ENCODE results near the gene VPS33B.
A peak's percentile ranks its signal among the peaks of the same experiment; 100 is the strongest.

VPS33B gene

GRCh38 chr15:91061230-91061629 lies 38.8 kb upstream of the VPS33B start:
- no peak for TF ChIP-seq CTCF (IDR thresholded peaks at IDR 0.05)

- peak; percentile 73 for TF ChIP-seq CTCF (IDR thresholded peaks at IDR 0.05)
Measured at GRCh38 chr15:91055548-91056331, 33.3 kb upstream of the VPS33B start.

- TF ChIP-seq CTCF (IDR thresholded peaks at IDR 0.05) = no peak
Measured at GRCh38 chr15:91054816-91055215, 32.4 kb upstream of the VPS33B start.

- TF ChIP-seq CTCF (IDR thresholded peaks at IDR 0.05) = no peak
Measured at GRCh38 chr15:91051248-91051647, 28.9 kb upstream of the VPS33B start.

GRCh38 chr15:91050128-91050455 lies 27.7 kb upstream of the VPS33B start:
- TF ChIP-seq CTCF (IDR thresholded peaks at IDR 0.05) = no peak

GRCh38 chr15:91049378-91050127 lies 27.2 kb upstream of the VPS33B start:
- TF ChIP-seq CTCF (IDR thresholded peaks at IDR 0.05) = peak; percentile 69

- TF ChIP-seq CTCF (IDR thresholded peaks at IDR 0.05) = no peak
Measured at GRCh38 chr15:91047545-91048199, 25.3 kb upstream of the VPS33B start.
